Bronchial epithelial cell (primary cell): ENCODE measurements around the gene LMAN1L. TPM values are rescaled to one million over a fixed set of nuclear protein-coding genes. Genes with fewer than 3 reads are reported as not detected.

Experiments used
- DNase-seq: peaks from one replicate; pipeline ENCODE4 v3.0.0-alpha.2; 2010; ENCODE audit warnings: low read depth
- FAIRE-seq: peaks from 2 replicates; lab custom pipeline; 2011; peaks lifted over from hg19 to GRCh38; lab: Jason Lieb, UNC
- H3K27me3 ChIP-seq: 2 replicates; pipeline ENCODE4 v1.5.1; 2011; ENCODE audit warnings: low read length; ENCODE audit not compliant: control insufficient read depth, insufficient read depth
- H3K36me3 ChIP-seq: 2 replicates; pipeline ENCODE4 v1.5.1; 2011; ENCODE audit warnings: low read length; ENCODE audit not compliant: control insufficient read depth, insufficient read depth
- H3K4me3 ChIP-seq: 2 replicates; pipeline ENCODE4 v1.5.1; 2011; ENCODE audit warnings: mild to moderate bottlenecking, low read depth, low read length, control low read depth
- CTCF ChIP-seq: IDR thresholded peaks from 2 replicates; pipeline ENCODE4 v1.5.1; 2011; ENCODE audit warnings: mild to moderate bottlenecking, moderate library complexity, low read length, control low read depth, inconsistent platforms; ENCODE audit not compliant: insufficient read depth, severe bottlenecking
- total RNA-seq: library from RNA; depleted of rRNA; stranded (reverse); fragments of >200 nt; gene quantifications from 2 replicates; pipeline ENCODE4 v1.2.1, GENCODE V29; 2014

Gene LMAN1L
- total RNA-seq, 1 donor from 2014 or later: under 0.01 TPM

DNA sequence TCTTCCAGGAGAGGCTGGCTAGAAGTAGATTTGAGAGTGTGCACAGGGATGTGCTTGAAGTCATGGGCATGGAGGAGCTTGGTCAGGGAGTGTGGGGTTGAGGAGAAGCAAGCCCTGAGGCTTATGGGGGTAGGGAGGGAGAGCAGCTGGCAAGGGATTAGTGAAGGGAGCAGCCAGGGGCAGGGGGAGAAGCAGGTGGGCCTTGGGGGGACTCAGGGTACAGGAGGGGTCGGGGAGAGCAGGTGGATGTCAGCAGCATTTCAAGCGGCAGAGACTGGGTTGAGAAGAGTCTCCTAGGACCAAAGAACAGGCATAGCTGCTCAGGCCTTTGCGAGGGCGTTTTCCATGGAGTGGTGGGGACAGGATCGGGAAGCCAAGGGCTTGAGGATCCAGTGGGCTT is 3.4 kb upstream of the LMAN1L start:
- no peak for TF ChIP-seq CTCF
- H3K36me3 ChIP-seq: no peaks in the 10 kb centered on the region
- H3K27me3 ChIP-seq: no peaks in the 10 kb centered on the region
- no peak for FAIRE-seq
- H3K4me3 ChIP-seq: no peak overlapping the region
- DNase-seq: no peak

DNA sequence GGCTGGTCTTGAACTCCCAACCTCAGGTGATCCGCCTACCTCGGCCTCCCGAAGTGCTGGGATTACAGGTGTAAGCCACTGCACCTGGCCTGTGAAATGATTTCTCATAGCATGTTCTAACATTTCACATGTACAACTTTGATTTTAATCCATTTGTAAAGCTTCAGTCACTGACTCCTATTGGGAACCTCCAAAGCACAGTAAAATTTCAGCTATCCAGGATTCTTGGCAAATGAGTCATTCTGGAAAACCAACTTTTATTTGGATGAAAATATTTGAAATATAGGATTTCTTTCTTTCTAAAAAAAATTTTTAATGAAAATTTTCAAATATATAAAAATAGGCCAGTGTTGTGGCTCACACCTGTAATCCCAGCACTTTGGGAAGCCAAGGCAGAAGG is 2.7 kb upstream of the LMAN1L start:
- FAIRE-seq: no peak
- Histone ChIP-seq H3K36me3 (no peaks in the 10 kb centered on the region), H3K4me3 (no peak overlapping the region), H3K27me3 (no peaks in the 10 kb centered on the region)
- peak; percentile 8 for DNase-seq
- no peak for TF ChIP-seq CTCF

DNA sequence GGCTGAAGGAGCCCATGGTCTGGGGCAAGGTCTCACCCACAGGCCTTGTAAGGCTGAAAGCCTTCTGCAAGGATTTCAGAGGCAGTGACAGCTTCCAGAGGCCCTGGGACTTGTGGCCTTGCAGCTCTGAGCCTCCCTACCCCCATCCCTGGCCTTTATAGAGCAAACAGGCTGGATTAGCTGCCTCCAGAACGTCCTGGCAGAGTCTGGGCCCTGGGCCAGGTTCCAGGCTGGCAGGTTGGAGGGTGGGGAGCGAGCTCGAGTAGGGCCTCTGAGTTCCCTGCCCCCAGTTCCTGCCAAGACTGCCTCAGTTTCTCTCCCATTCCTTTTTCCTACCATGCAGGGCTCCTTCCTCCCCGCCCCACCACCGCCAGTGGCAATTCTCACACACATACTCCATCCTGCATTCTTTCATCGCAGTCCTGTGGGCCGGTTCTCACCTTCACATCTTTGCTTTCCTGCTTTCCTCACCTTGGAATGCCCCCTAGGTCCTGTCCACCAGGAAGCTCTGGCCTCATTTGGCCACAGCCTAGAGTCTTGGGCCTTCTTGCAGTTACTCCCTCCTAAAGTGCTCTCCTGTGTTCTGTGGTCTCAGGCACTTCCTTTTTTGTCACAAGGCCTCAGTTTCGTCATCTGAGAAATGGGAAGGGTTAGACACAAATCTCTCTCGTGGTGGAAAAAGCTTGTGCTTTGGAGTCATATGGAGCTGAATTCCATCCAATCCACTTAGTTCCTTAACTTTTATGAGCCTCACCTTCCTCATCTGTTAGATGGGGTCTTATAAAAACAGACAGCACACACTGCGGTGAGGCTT is 2.7 kb downstream of the LMAN1L start:
- H3K4me3 ChIP-seq: no peak overlapping the region
- H3K36me3 ChIP-seq: no peaks in the 10 kb centered on the region
- H3K27me3 ChIP-seq: no peaks in the 10 kb centered on the region
- no peak for DNase-seq
- no peak for TF ChIP-seq CTCF
- FAIRE-seq: no peak

- FAIRE-seq (no peak), DNase-seq (no peak)
- Histone ChIP-seq H3K27me3 (no peaks in the 10 kb centered on the region), H3K4me3 (no peak overlapping the region), H3K36me3 (no peaks in the 10 kb centered on the region)
- no peak for TF ChIP-seq CTCF
Measured at GRCh38 chr15:74815961-74816360, 3.3 kb downstream of the LMAN1L start.

GRCh38 chr15:74816624-74817369 is 4.2 kb downstream of the LMAN1L start:
- Histone ChIP-seq H3K36me3 (no peaks in the 10 kb centered on the region), H3K4me3 (no peak overlapping the region), H3K27me3 (no peaks in the 10 kb centered on the region)
- no peak for TF ChIP-seq CTCF
- DNase-seq (peak; percentile 9), FAIRE-seq (no peak)
